ENCODE results near the gene TMEM19. TPM values are rescaled to one million over a fixed set of nuclear protein-coding genes. Genes with fewer than 3 reads are reported as not detected.
A peak's percentile ranks its signal among the peaks of the same experiment; 100 is the strongest.

Gene TMEM19
- total RNA-seq, 1 experiment from 2014 or later, result 18.9 TPM

- peak overlapping the region; percentile 75 for H3K4me2 ChIP-seq (ENCODE audit: low read length)
- peak overlapping the region; percentile 87 for H3K9ac ChIP-seq (ENCODE audit: low read length)
- no peak overlapping the region for H2AFZ ChIP-seq (ENCODE audit: low read depth, low read length, poor library complexity, severe bottlenecking)
- H3K27ac ChIP-seq (ENCODE audit: low read depth, low read length), result peak overlapping the region; percentile 80
- no peak for TF ChIP-seq EZH2 (IDR thresholded peaks at IDR 0.05)
- TF ChIP-seq ZFX (IDR thresholded peaks at IDR 0.05), result peak; percentile 79
- no peak for TF ChIP-seq YY1 (IDR thresholded peaks at IDR 0.05; ENCODE audit: extremely low read depth, insufficient replicate concordance, low read depth, low read length)
- H3K9me3 ChIP-seq (ENCODE audit: control insufficient read depth in 1 of 2, insufficient read depth in 1 of 2, low read depth in 1 of 2, low read length in 2 of 2), result no peaks in the 10 kb centered on the region
- peaks cover 11 to 18% of the 10 kb centered on the region in 2 experiments for H3K4me1 ChIP-seq (ENCODE audit: control insufficient read depth in 1 of 2, insufficient read depth in 2 of 2, low read length in 2 of 2)
- H4K20me1 ChIP-seq (ENCODE audit: insufficient read depth), result peaks cover 11% of the 10 kb centered on the region; the same call in 1 of the 2 replicates
- POLR2A ChIA-PET, result interaction anchor here (1.3 to 2.5 kb wide), 6 partner anchors 9 to 80 kb away, joined by 3 to 19 read pairs (median 5); partner anchors contain the start of gene TMEM19
- H3K79me2 ChIP-seq (ENCODE audit: insufficient read depth, low read length), result peaks cover 79% of the 10 kb centered on the region
- intact Hi-C loops (cut with micrococcal nuclease), result loop anchor here (2.0 kb wide), 1 partner anchor 92 kb away; the partner anchor contains the start of gene RAB21
- DNase-seq (ENCODE audit: low read depth, low spot score), result no peak
- peak overlapping the region; percentile 81 to 97 for H3K4me3 ChIP-seq (replicated peaks in 1 of 2; ENCODE audit: low read depth in 1 of 2, low read length in 2 of 2)
- peaks cover 15 to 16% of the 10 kb centered on the region in 2 experiments for H3K36me3 ChIP-seq (ENCODE audit: control insufficient read depth in 1 of 2, insufficient read depth in 2 of 2, low read length in 2 of 2)
- H3K27me3 ChIP-seq (ENCODE audit: insufficient read depth, low read length), result no peaks in the 10 kb centered on the region
- TSS peak; percentile 69 for BruUV-seq (replicated peaks)
- RAD21 ChIA-PET (ENCODE audit: low non-redundant PET in 1 of 2, low total read pairs in 2 of 2, uncharacterized antibody in 2 of 2, unreplicated experiment in 2 of 2), result interaction anchor here in 1 of 2 experiments (1.7 kb wide), 1 partner anchor 84 kb away, joined by 6 read pairs; no protein-coding TSS in a partner anchor
- peak; percentile 26 for ATAC-seq
- CTCF ChIA-PET, result interaction anchor here (1.6 to 2.2 kb wide), 4 partner anchors 14 to 117 kb away, joined by 4 to 11 read pairs (median 6); partner anchors contain the start of gene TMEM19
- peaks cover 2% of the 10 kb centered on the region; the same call in 1 of the 2 replicates for H3K9me2 ChIP-seq (ENCODE audit: insufficient read depth)
Measured at GRCh38 chr12:71662849-71663560, 22.9 kb upstream of the TMEM19 start.

- RAD21 ChIA-PET (ENCODE audit: low non-redundant PET in 1 of 2, low total read pairs in 2 of 2, uncharacterized antibody in 2 of 2, unreplicated experiment in 2 of 2), result interaction anchor here (0.9 to 1.7 kb wide), 3 partner anchors 21 to 84 kb away, joined by 3 to 6 read pairs (median 6); no protein-coding TSS in a partner anchor
- H3K27ac ChIP-seq (ENCODE audit: low read depth, low read length), result peak within 1 kb of the TSS; percentile 80
- peak within 1 kb of the TSS; percentile 87 for H3K9ac ChIP-seq (ENCODE audit: low read length)
- POLR2A ChIA-PET, result interaction anchor here (0.7 to 2.5 kb wide), 9 partner anchors 10 to 83 kb away, joined by 3 to 19 read pairs (median 5); partner anchors contain the start of gene TMEM19
- CTCF ChIA-PET, result interaction anchor here (1.3 to 2.2 kb wide), 5 partner anchors 13 to 116 kb away, joined by 4 to 11 read pairs (median 5); partner anchors contain the start of gene TMEM19
- peaks cover 11 to 18% of the 10 kb centered on the region in 2 experiments for H3K4me1 ChIP-seq (ENCODE audit: control insufficient read depth in 1 of 2, insufficient read depth in 2 of 2, low read length in 2 of 2)
- H3K36me3 ChIP-seq (ENCODE audit: control insufficient read depth in 1 of 2, insufficient read depth in 2 of 2, low read length in 2 of 2), result peaks cover 10 to 11% of the 10 kb centered on the region in 2 experiments
- ATAC-seq, result peak; percentile 92
- H3K9me2 ChIP-seq (ENCODE audit: insufficient read depth), result peaks cover 3% of the 10 kb centered on the region; the same call in 1 of the 2 replicates
- H3K4me3 ChIP-seq (replicated peaks in 1 of 2; ENCODE audit: low read depth in 1 of 2, low read length in 2 of 2), result peak within 1 kb of the TSS; percentile 81 to 97
- no TSS peak for BruUV-seq (replicated peaks)
- no peaks in the 10 kb centered on the region for H3K27me3 ChIP-seq (ENCODE audit: insufficient read depth, low read length)
- peaks cover 11% of the 10 kb centered on the region; the same call in 1 of the 2 replicates for H4K20me1 ChIP-seq (ENCODE audit: insufficient read depth)
- intact Hi-C loops (cut with micrococcal nuclease), result loop anchor here (1.0 to 2.0 kb wide), 2 partner anchors 84 to 91 kb away; partner anchors contain the start of gene RAB21
- H3K9me3 ChIP-seq (ENCODE audit: control insufficient read depth in 1 of 2, insufficient read depth in 1 of 2, low read depth in 1 of 2, low read length in 2 of 2), result no peaks in the 10 kb centered on the region
- DNase-seq (ENCODE audit: low read depth, low spot score), result peak; percentile 99
- H3K4me2 ChIP-seq (ENCODE audit: low read length), result peak within 1 kb of the TSS; percentile 75
- H2AFZ ChIP-seq (ENCODE audit: low read depth, low read length, poor library complexity, severe bottlenecking), result no peak within 1 kb of the TSS
- peaks cover 71% of the 10 kb centered on the region for H3K79me2 ChIP-seq (ENCODE audit: insufficient read depth, low read length)
- TF ChIP-seq SRF (IDR thresholded peaks at IDR 0.05; ENCODE audit: low read depth) (no peak; the same call in 1 of the 2 replicates), ZFX (IDR thresholded peaks at IDR 0.05) (peak; percentile 62; the same call in 1 of the 2 replicates), SP1 (IDR thresholded peaks at IDR 0.05; ENCODE audit: low read depth) (peak; percentile 70), ATF3 (IDR thresholded peaks at IDR 0.05) (no peak), EGR1 (IDR thresholded peaks at IDR 0.05; ENCODE audit: low read depth) (peak; percentile 89), ZBTB33 (IDR thresholded peaks at IDR 0.05; ENCODE audit: extremely low read depth, insufficient replicate concordance, low read length) (peak; percentile 98), POLR2A (IDR thresholded peaks at IDR 0.05; ENCODE audit: borderline replicate concordance, extremely low read depth, insufficient read depth, insufficient read length) (peak; percentile 54), RAD21 (IDR thresholded peaks at IDR 0.05; ENCODE audit: low read depth) (no peak), POLR2AphosphoS5 (IDR thresholded peaks at IDR 0.05; ENCODE audit: low read depth, low read length) (peak; percentile 88), ELF1 (IDR thresholded peaks at IDR 0.05; ENCODE audit: borderline replicate concordance, low read depth) (peak; percentile 86), SIN3A (IDR thresholded peaks at IDR 0.05; ENCODE audit: low read depth) (peak; percentile 79), YY1 (IDR thresholded peaks at IDR 0.05; ENCODE audit: extremely low read depth, insufficient replicate concordance, low read depth, low read length) (peak; percentile 96)
Measured at GRCh38 chr12:71663561-71664410, 22.1 kb upstream of the TMEM19 start, which contains the start of the genes THAP2 and ZFC3H1. TSS of gene THAP2 (plus strand) at chr12:71664301. CDS start at chr12:71664510, 209 bp downstream. TSS of gene ZFC3H1 (minus strand) at chr12:71663848. CDS start at chr12:71663610, 238 bp downstream.
